ENCODE measurements around the gene VWA7.

VWA7 gene

DNA sequence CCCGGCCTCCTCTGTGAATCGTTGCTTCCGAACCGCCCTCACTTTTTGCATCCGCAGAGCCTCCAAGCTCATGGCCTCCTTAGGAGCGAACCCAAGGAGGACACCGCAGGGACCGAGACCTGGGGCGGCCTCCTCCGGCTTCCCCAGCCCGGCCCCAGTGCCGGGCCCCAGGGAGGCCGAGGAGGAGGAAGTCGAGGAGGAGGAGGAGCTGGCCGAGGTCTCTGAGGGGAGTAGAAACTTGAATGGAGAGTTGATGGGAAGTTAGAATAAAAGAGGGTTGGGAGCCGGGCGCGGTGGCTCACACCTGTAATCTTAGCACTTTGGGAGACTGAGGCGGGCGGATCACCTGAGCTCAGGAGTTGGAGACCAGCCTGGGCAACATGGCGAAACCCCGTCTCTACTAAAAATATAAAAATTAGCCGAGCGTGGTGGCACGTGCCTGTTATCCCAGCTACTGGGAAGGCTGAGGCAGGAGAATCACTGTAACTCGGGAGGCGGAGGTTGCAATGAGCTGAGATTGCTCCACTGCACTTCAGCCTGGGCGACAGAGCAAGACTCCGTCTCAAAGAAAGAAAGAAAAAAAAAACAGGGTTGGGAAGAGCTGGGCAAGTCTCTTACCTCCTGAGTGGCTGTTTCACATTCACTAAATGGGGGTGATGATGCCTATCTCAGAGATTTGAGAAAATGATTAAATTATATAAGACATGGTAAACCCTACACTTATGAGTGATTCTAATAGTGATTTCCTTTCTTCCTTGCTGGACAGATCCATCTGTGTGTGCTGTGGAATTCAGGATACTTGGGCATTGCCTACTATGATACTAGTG, 36.5 kb downstream of the VWA7 start:
- ATAC-seq: no peak; the same call in 2 of the 3 replicates
- no peak for TF ChIP-seq OSR1 (CRISPR knock-in tag; IDR thresholded peaks at IDR 0.05)
- no peak for TF ChIP-seq SNAI2 (CRISPR knock-in tag; IDR thresholded peaks at IDR 0.05)
- TF ChIP-seq ARNTL (CRISPR knock-in tag; IDR thresholded peaks at IDR 0.05; ENCODE audit: borderline replicate concordance, low read depth): no peak
- no peak for TF ChIP-seq TCF4 (CRISPR knock-in tag; IDR thresholded peaks at IDR 0.05; ENCODE audit: borderline replicate concordance)
- TF ChIP-seq ZNF8 (CRISPR knock-in tag; IDR thresholded peaks at IDR 0.05): no peak
- TF ChIP-seq ZFP3 (CRISPR knock-in tag; IDR thresholded peaks at IDR 0.05): no peak
- no peak for TF ChIP-seq CSDC2 (CRISPR knock-in tag; IDR thresholded peaks at IDR 0.05)
- no peak for TF ChIP-seq BACH2 (CRISPR knock-in tag; IDR thresholded peaks at IDR 0.05; ENCODE audit: borderline replicate concordance)
- TF ChIP-seq TOX (CRISPR knock-in tag; IDR thresholded peaks at IDR 0.05; ENCODE audit: borderline replicate concordance): no peak
- no peak for TF ChIP-seq PPARA (CRISPR knock-in tag; IDR thresholded peaks at IDR 0.05; ENCODE audit: borderline replicate concordance)
- no peak for TF ChIP-seq ZNF70 (CRISPR knock-in tag; IDR thresholded peaks at IDR 0.05)
- TF ChIP-seq ISL1 (CRISPR knock-in tag; IDR thresholded peaks at IDR 0.05): no peak
- no peak for TF ChIP-seq ESRRG (CRISPR knock-in tag; IDR thresholded peaks at IDR 0.05)
- no peak for TF ChIP-seq ZNF565 (CRISPR knock-in tag; conservative IDR thresholded peaks at IDR 0.05; ENCODE audit: low read depth)
- TF ChIP-seq RARB (CRISPR knock-in tag; IDR thresholded peaks at IDR 0.05): no peak
- TF ChIP-seq, protein P1, sequence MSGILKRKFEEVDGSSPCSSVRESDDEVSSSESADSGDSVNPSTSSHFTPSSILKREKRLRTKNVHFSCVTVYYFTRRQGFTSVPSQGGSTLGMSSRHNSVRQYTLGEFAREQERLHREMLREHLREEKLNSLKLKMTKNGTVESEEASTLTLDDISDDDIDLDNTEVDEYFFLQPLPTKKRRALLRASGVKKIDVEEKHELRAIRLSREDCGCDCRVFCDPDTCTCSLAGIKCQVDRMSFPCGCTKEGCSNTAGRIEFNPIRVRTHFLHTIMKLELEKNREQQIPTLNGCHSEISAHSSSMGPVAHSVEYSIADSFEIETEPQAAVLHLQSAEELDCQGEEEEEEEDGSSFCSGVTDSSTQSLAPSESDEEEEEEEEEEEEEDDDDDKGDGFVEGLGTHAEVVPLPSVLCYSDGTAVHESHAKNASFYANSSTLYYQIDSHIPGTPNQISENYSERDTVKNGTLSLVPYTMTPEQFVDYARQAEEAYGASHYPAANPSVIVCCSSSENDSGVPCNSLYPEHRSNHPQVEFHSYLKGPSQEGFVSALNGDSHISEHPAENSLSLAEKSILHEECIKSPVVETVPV (CRISPR knock-in tag; IDR thresholded peaks at IDR 0.05): no peak
- TF ChIP-seq ZC3H10 (CRISPR knock-in tag; IDR thresholded peaks at IDR 0.05): no peak
- TF ChIP-seq, protein P2, sequence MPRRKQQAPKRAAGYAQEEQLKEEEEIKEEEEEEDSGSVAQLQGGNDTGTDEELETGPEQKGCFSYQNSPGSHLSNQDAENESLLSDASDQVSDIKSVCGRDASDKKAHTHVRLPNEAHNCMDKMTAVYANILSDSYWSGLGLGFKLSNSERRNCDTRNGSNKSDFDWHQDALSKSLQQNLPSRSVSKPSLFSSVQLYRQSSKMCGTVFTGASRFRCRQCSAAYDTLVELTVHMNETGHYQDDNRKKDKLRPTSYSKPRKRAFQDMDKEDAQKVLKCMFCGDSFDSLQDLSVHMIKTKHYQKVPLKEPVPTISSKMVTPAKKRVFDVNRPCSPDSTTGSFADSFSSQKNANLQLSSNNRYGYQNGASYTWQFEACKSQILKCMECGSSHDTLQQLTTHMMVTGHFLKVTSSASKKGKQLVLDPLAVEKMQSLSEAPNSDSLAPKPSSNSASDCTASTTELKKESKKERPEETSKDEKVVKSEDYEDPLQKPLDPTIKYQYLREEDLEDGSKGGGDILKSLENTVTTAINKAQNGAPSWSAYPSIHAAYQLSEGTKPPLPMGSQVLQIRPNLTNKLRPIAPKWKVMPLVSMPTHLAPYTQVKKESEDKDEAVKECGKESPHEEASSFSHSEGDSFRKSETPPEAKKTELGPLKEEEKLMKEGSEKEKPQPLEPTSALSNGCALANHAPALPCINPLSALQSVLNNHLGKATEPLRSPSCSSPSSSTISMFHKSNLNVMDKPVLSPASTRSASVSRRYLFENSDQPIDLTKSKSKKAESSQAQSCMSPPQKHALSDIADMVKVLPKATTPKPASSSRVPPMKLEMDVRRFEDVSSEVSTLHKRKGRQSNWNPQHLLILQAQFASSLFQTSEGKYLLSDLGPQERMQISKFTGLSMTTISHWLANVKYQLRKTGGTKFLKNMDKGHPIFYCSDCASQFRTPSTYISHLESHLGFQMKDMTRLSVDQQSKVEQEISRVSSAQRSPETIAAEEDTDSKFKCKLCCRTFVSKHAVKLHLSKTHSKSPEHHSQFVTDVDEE (CRISPR knock-in tag; IDR thresholded peaks at IDR 0.05): no peak
- no peak for TF ChIP-seq ZFP30 (CRISPR knock-in tag; IDR thresholded peaks at IDR 0.05)
- no peak for TF ChIP-seq GLIS3 (CRISPR knock-in tag; IDR thresholded peaks at IDR 0.05)

DNA sequence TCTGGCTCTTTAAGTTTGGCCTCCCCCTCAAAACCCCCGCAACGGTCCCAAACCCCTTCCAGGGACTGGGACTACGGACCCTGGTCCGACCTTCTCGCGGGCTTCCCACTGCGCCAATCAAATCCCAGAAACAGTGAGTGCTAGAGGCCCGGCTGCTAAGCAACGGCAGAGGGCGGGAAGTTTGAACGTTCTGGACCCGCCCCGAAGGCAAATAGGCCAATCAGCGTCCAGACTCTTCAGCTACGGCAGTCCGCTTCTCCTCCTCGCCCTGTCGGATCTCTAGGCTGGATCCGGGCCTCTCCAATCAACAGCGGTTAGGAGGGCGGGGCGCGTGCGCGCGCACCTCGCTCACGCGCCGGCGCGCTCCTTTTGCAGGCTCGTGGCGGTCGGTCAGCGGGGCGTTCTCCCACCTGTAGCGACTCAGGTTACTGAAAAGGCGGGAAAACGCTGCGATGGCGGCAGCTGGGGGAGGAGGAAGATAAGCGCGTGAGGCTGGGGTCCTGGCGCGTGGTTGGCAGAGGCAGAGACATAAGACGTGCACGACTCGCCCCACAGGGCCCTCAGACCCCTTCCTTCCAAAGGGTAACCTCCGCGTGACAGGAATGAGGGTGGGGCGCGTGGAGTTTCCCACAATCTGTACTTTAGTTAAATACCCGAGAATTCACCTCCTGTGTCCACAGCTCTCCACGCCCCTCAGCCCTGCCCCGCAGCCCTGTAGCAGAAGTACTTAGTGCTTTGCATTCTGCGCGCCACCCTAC, 37.3 kb downstream of the VWA7 start, which contains the start of gene MSH5:
MSH5 (plus strand) TSS at position 367 of the 758 bp plus-strand sequence. CDS start 462 bp downstream, outside the sequence.
- TF ChIP-seq BACH2 (CRISPR knock-in tag; IDR thresholded peaks at IDR 0.05; ENCODE audit: borderline replicate concordance): no peak
- no peak for TF ChIP-seq ZC3H10 (CRISPR knock-in tag; IDR thresholded peaks at IDR 0.05)
- TF ChIP-seq ZNF8 (CRISPR knock-in tag; IDR thresholded peaks at IDR 0.05): no peak
- peak; percentile 90 for ATAC-seq

DNA sequence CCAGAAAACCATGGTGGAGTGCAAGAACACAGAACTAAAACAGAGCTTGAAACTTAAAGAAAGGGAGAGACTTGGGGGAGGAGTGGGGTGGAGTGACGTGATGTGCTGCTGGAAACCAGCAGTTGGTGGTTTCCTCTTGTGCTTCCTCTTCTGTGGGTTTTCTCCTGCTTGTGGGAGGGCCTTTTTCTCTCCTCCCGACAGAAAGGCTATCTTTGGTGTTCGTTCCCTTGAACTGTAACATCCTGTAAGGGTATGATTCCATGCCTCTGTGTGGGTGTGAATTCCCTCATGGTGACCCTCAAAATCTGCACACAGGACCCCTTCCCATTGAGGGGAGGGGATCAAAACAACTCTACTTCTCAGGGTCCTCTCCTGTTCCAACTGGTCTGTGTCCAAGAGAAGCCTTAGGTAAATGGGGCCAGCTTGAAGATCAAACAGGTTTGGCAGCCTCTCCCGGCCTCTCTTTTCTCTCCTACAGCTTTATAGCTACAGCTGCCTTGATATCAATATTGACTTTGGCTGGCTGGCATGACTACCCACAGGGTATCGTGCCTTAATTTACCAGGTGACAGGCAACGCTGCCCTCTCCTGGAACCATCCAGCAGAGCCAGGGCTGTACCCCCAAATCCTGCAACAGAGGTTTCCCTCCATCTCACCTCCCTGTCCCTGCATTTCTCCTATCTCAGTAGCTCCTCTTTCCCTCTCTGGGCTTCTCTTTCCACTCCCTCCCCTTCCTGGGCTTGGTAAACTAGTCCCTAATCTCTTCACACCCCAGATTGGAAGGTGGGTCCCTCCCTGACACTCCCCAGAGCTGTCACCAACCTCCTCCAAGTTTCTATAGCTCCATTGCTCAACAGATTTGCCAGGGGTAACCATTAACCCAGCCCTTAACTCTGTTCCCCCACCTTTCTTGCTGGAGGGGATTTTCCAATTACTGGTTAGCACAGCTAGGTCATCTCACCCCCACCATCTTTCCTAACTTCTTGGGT, 38.8 kb downstream of the VWA7 start:
- ATAC-seq: peak; percentile 29
- no peak for TF ChIP-seq ISL1 (CRISPR knock-in tag; IDR thresholded peaks at IDR 0.05)

DNA sequence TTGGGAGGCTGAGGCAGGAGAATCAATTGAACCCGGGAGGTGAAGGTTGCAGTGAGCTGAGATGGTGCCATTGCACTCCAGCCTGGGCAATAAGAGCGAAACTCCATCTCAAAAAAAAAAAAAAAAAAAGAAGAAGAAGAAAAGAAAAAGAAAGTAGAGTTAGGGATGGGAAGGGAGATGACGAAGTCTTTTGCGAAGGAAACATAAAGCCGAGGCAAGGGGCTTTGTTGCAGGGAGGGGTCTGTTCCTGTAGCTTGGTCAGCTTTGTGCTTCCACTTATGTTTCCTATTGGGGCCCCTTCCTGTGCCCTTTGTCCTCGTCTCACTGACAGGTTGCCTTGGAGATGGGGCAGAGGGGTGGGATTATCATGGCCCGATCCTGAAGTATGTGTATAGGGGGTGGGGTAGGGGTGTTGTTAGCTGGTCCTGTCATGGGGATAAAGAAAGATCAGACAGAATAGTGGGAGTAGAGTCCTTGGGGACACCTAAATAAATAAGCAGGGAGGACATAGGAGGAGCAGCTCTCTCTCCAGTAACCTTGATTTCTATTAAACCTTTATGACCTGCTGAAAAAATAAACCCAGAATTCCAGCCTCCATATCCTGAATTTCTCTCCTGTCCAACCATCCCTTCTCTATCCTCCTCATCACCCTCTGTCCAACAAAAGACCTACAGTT, 39.7 kb downstream of the VWA7 start:
- no peak for TF ChIP-seq ZNF70 (CRISPR knock-in tag; IDR thresholded peaks at IDR 0.05)
- TF ChIP-seq BACH2 (CRISPR knock-in tag; IDR thresholded peaks at IDR 0.05; ENCODE audit: borderline replicate concordance): no peak
- TF ChIP-seq, protein P3, sequence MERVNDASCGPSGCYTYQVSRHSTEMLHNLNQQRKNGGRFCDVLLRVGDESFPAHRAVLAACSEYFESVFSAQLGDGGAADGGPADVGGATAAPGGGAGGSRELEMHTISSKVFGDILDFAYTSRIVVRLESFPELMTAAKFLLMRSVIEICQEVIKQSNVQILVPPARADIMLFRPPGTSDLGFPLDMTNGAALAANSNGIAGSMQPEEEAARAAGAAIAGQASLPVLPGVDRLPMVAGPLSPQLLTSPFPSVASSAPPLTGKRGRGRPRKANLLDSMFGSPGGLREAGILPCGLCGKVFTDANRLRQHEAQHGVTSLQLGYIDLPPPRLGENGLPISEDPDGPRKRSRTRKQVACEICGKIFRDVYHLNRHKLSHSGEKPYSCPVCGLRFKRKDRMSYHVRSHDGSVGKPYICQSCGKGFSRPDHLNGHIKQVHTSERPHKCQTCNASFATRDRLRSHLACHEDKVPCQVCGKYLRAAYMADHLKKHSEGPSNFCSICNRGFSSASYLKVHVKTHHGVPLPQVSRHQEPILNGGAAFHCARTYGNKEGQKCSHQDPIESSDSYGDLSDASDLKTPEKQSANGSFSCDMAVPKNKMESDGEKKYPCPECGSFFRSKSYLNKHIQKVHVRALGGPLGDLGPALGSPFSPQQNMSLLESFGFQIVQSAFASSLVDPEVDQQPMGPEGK (CRISPR knock-in tag; IDR thresholded peaks at IDR 0.05; ENCODE audit: borderline replicate concordance): no peak
- no peak for TF ChIP-seq ZNF8 (CRISPR knock-in tag; IDR thresholded peaks at IDR 0.05)
- ATAC-seq: no peak

All from SK-N-SH treated with all-trans-retinoic acid at 6 μM for 48 hours (cell line).